K562 (cell line): ENCODE measurements around the gene PNPLA7. TPM values are rescaled to one million over a fixed set of nuclear protein-coding genes. Genes with fewer than 3 reads are reported as not detected.

Experiments
- ATAC-seq: fragments of 200-7000 bp; cut with Tn5 transposase; 3 replicates; pipeline ENCODE4 v1.9.1; 2020; ENCODE audit warnings: moderate library complexity
- BruUV-seq: library from RNA; stranded (reverse); fragments of 400-500 nt; replicated peaks from 2 replicates; lab custom pipeline; 2021; lab: Mats Ljungman, UMichigan
- CTCF ChIA-PET: fragments of 300-600 bp; formaldehyde crosslinking; extraction: SDS; loops from one replicate; lab custom pipeline; 2021; ENCODE audit warnings: low intra/inter-chr PET ratio; lab: Yijun Ruan, JAX
- POLR2A ChIA-PET: fragments of 300-600, 350-650 bp; sonication (Branson Sonifier 250); formaldehyde crosslinking; extraction: SDS; loops from one replicate; lab custom pipeline; 2021; ENCODE audit warnings: antibody characterized with exemption, inconsistent platforms; lab: Yijun Ruan, JAX
- DNase-seq, 4 experiments: peaks; one replicate each; pipeline versions ENCODE4 v3.0.0 to v3.0.0-alpha.2; 2011 to 2018; ENCODE audit warnings: low spot score in 3 of 4, mixed read lengths in 3 of 4; ENCODE audit errors: extremely low read depth in 1 of 4
- FAIRE-seq: peaks from 2 replicates; lab custom pipeline; 2011; peaks lifted over from hg19 to GRCh38; lab: Jason Lieb, UNC
- H2AFZ ChIP-seq: 2 replicates; pipeline ENCODE4 v1.6.0; 2011; ENCODE audit warnings: low read depth, low read length, control low read depth, inconsistent platforms
- H3K27ac ChIP-seq: fragments of 200-600 bp; 3 replicates; pipeline ENCODE4 v1.8.0; 2011; ENCODE audit warnings: low read depth, mild to moderate bottlenecking, control low read depth, inconsistent platforms, low read length, moderate library complexity, mixed read lengths; ENCODE audit errors: extremely low read depth
- H3K27me3 ChIP-seq, 2 experiments: fragments of 300-600 bp in 1 of 2; 2 replicates in 1 of 2; 3 replicates in 1 of 2; pipeline versions ENCODE4 v1.6.0 to v1.8.0; 2011; ENCODE audit warnings: inconsistent platforms in 2 of 2, low read length in 2 of 2, mild to moderate bottlenecking in 1 of 2, mixed read lengths in 1 of 2, moderate library complexity in 1 of 2; ENCODE audit not compliant: control insufficient read depth in 2 of 2, insufficient read depth in 2 of 2
- H3K36me3 ChIP-seq: fragments of 300-600 bp; 3 replicates; pipeline ENCODE4 v1.8.0; 2011; ENCODE audit warnings: mild to moderate bottlenecking, low read length, inconsistent platforms; ENCODE audit not compliant: control insufficient read depth, insufficient read depth
- H3K4me1 ChIP-seq, 2 experiments: fragments of 200-600 bp in 1 of 2; replicated peaks in 1 of 2; 2 replicates in 1 of 2; 3 replicates in 1 of 2; pipeline versions ENCODE4 v1.5.1 to v1.8.0; 2011; ENCODE audit warnings: inconsistent platforms in 2 of 2, low read length in 2 of 2, mild to moderate bottlenecking in 1 of 2, mixed read lengths in 1 of 2, moderate library complexity in 1 of 2; ENCODE audit not compliant: control insufficient read depth in 2 of 2, insufficient read depth in 2 of 2
- H3K4me2 ChIP-seq: 2 replicates; pipeline ENCODE4 v1.6.1; 2011; ENCODE audit warnings: low read length, control low read depth, inconsistent platforms, mixed read lengths; ENCODE audit not compliant: insufficient read depth
- H3K4me3 ChIP-seq: fragments of 200-600 bp; sonication (generic), shearing (Covaris generic); 2 replicates; pipeline ENCODE4 v1.5.1; 2016; ENCODE audit warnings: control low read depth, inconsistent platforms
- H3K79me2 ChIP-seq: fragments of 200-600 bp; 3 replicates; pipeline ENCODE4 v1.8.0; 2011; ENCODE audit warnings: low read length, inconsistent platforms; ENCODE audit not compliant: control insufficient read depth, insufficient read depth
- H3K9ac ChIP-seq, 2 experiments: 2 replicates each; pipeline versions ENCODE4 v1.6.0 to v1.6.1; 2011; ENCODE audit warnings: low read depth in 2 of 2, low read length in 2 of 2, control low read depth in 1 of 2, inconsistent platforms in 1 of 2, mild to moderate bottlenecking in 1 of 2, mixed read lengths in 1 of 2; ENCODE audit not compliant: insufficient read depth in 1 of 2
- H3K9me1 ChIP-seq: one replicate; pipeline ENCODE4 v1.6.0; 2011; ENCODE audit warnings: inconsistent platforms, mild to moderate bottlenecking, low read length, moderate library complexity; ENCODE audit not compliant: control insufficient read depth, insufficient read depth
- H3K9me3 ChIP-seq: replicated peaks from 2 replicates; pipeline ENCODE4 v1.5.1; 2011; ENCODE audit warnings: low read depth, low read length, inconsistent platforms; ENCODE audit not compliant: control insufficient read depth, insufficient read depth
- H4K20me1 ChIP-seq: replicated peaks from 2 replicates; pipeline ENCODE4 v1.6.1; 2011; ENCODE audit warnings: low read length, inconsistent platforms, mixed read lengths; ENCODE audit not compliant: control insufficient read depth, insufficient read depth
- E2F3 ChIP-seq: fragments of 250-450 bp; sonication (Bioruptor Pico); IDR thresholded peaks from 2 replicates; pipeline ENCODE4 v1.4.0; 2020; ENCODE audit warnings: mild to moderate bottlenecking
- KDM4B ChIP-seq, 2 experiments: fragments of 450-650 bp in 1 of 2; sonication (generic) in 1 of 2; IDR thresholded peaks; 2 replicates each; pipeline ENCODE4 v1.6.1; 2016 to 2017; ENCODE audit warnings: borderline replicate concordance in 2 of 2, antibody characterized with exemption in 1 of 2, low read depth in 1 of 2, mild to moderate bottlenecking in 1 of 2
- SUPT5H ChIP-seq: fragments of 450-650 bp; IDR thresholded peaks from 2 replicates; pipeline ENCODE4 v1.6.1; 2016
- WGBS: fragments of 100-300 bp; shearing (Covaris generic); methylation state at CpG from one replicate; pipeline ENCODE4 v1.1.6; 2016; ENCODE audit warnings: low coverage, mixed read lengths; ENCODE audit not compliant: insufficient coverage; ENCODE audit errors: missing lambda C conversion rate; 5-methylcytosine and 5-hydroxymethylcytosine counted together
- in situ Hi-C: fragments of 300-500 bp; cut with MboI; formaldehyde crosslinking; loops from 4 replicates; pipeline ENCODE4 v1.15.0; 2018; ENCODE audit warnings: inconsistent platforms, mixed read lengths
- intact Hi-C: fragments of 100-400 bp; cut with micrococcal nuclease; formaldehyde crosslinking; loops from 2 replicates; pipeline ENCODE4 v1.14.2; 2022
- polyA plus RNA-seq, 8 experiments: library from polyadenylated mRNA; depleted of rRNA in 4 of 8; stranded (reverse) in 5 of 8; unstranded in 3 of 8; fragments of >200 nt; fragmentation: Nextera tagmentation in 2 of 8; fragmentation: Illumina TruSeq in 1 of 8; extraction: Ambion mirVana in 2 of 8; extraction: Trizol in 1 of 8; gene quantifications; 2 replicates each; pipeline versions ENCODE4 v1.2.1 to v1.2.3, GENCODE V29; 2011 to 2014; ENCODE audit warnings: inconsistent platforms in 1 of 8, missing spikeins in 1 of 8
- total RNA-seq, 7 experiments: library from RNA; depleted of rRNA in 6 of 7; stranded (reverse); fragments of >200 nt in 6 of 7; fragmentation: Illumina TruSeq in 2 of 7; extraction: Trizol in 2 of 7; gene quantifications; 2 replicates each; pipeline versions ENCODE4 v1.2.1 to v1.2.3, GENCODE V29; 2011 to 2021; ENCODE audit warnings: low replicate concordance in 1 of 7
- TF ChIP-seq, protein P1 (sequence below): IDR thresholded peaks from 2 replicates; pipeline ENCODE4 v1.6.1; 2012; ENCODE audit warnings: low read depth, low read length, improper control_type of control experiment, borderline replicate concordance

The PNPLA7 gene
- total and polyA plus RNA-seq, 9 of the 15 experiments (the other 6 are each of a cell fraction or from before 2014, with no cell fraction given): 0.01 to 0.85 (median 0.19) TPM; not detected in 1

DNA sequence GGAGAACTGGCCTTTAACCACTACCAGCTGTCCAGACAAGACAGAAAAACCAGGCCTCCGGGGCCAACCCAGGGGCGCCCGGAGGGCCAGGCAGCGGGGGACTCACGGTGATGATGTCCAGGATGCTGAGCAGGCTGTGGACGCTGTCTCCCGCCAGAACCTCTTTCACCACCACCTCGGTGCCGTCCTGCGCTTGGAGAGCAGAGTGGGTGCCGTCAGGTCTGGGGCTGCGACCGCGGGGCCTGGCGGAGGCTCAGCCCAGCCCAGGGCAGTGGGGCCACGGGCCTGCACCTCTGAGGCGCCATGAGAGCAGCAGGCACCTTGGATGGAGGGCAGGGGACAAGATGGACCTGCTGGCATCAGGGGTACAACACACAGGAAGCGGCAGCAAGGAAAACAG is 9.7 kb downstream of the PNPLA7 start:
- no TSS peak for BruUV-seq
- Histone ChIP-seq H3K27me3 (peaks cover 0 to 5% of the 10 kb centered on the region in 2 experiments; a peak in 1 of 5 replicates), H3K4me1 (peaks cover 3 to 44% of the 10 kb centered on the region in 2 experiments; a peak in 4 of 5 replicates), H3K27ac (no peak overlapping the region), H3K4me3 (no peak overlapping the region), H4K20me1 (no peaks in the 10 kb centered on the region), H3K9me1 (no peaks in the 10 kb centered on the region), H3K79me2 (no peaks in the 10 kb centered on the region), H3K9ac (no peak overlapping the region), H3K36me3 (no peaks in the 10 kb centered on the region), H2AFZ (no peak overlapping the region), H3K4me2 (no peak overlapping the region), H3K9me3 (no peaks in the 10 kb centered on the region)
- ATAC-seq: no peak
- POLR2A ChIA-PET: interaction anchor here (1.1 kb wide), 1 partner anchor 11 kb away, joined by 3 read pairs; the partner anchor contains the start of gene MRPL41
- in situ Hi-C loops (no loop called here), intact Hi-C loops (no loop called here)
- no peak for FAIRE-seq
- DNase-seq: no peak
- TF ChIP-seq KDM4B (IDR thresholded peaks at IDR 0.05; ENCODE audit: borderline replicate concordance in 2 of 2, low read depth in 1 of 2) (no peak), E2F3 (no peak), SUPT5H (no peak)
- TF ChIP-seq, protein P1, sequence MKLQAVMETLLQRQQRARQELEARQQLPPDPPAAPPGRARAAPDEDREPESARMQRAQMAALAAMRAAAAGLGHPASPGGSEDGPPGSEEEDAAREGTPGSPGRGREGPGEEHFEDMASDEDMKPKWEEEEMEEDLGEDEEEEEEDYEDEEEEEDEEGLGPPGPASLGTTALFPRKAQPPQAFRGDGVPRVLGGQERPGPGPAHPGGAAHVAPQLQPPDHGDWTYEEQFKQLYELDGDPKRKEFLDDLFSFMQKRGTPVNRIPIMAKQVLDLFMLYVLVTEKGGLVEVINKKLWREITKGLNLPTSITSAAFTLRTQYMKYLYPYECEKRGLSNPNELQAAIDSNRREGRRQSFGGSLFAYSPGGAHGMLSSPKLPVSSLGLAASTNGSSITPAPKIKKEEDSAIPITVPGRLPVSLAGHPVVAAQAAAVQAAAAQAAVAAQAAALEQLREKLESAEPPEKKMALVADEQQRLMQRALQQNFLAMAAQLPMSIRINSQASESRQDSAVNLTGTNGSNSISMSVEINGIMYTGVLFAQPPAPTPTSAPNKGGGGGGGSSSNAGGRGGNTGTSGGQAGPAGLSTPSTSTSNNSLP: no peak
- WGBS: 72% methylated on average over 18 of the region's 18 CpGs
- CTCF ChIA-PET: no interaction called here
